OCI-M2 (cell line): ENCODE results near the gene PLSCR2.
"Not testable (repeated sequence)": the region's sequence is repeated elsewhere in the genome, so short reads cannot be mapped to it uniquely, and the experiment has no call there.

Source experiments
- DNase-seq: peaks from one replicate; lab custom pipeline; 2025; ENCODE audit not compliant: unreplicated experiment; lab: John Stamatoyannopoulos, UW

Gene PLSCR2

DNA sequence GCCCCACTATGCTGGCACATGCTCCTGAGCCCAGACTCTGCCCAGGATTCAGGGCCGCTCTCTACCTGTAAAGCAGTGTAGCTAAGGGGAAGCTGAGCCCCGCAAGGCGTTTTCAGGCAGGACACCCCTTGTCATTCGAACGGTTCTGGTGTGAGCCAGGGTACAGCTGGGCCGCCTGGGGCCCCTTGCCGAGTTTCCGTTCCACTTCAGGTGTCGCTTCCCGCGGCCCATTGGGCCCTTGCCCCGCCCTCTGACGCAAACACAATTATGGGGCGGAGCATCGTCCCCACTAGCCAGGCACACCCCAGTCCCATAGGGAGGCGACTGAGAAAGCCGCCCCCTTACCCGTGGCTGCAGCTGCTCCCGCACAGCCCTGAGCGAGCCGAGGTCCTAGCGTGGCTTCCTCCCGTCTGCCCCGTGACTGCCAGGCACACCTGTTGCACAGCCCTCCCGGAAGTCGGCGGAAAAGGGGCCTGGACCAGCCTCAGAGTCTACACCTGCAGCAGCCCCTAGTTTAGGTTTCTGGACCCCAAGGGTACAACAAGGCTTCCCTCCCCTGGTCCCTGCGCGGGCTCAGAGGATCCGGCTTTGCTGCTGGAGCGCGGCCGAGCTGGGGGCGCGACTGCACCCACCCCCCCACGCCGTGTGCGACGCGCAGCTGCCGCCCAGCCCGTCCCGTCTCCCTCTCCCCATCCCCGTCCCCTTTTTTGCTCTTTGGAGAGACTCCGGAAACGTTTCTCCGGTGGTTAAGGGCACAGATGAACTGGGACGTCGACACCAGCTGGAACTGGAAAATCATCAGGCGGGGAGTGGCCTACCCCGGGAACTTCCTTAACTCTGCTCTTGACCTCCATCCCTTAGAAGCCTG, at the start of gene PLSCR2:
PLSCR2 (minus strand) TSS at position 412 of the 868 bp plus-strand sequence. CDS start 9,657 bp downstream, outside the sequence.
- no peak for DNase-seq

- DNase-seq, result no peak
Measured at GRCh38 chr3:146517684-146518435, 48.5 kb upstream of the PLSCR2 start.

GRCh38 chr3:146513386-146514051, 44.2 kb upstream of the PLSCR2 start:
- DNase-seq, result no peak

GRCh38 chr3:146511402-146512134, 42.2 kb upstream of the PLSCR2 start:
- no peak for DNase-seq

DNA sequence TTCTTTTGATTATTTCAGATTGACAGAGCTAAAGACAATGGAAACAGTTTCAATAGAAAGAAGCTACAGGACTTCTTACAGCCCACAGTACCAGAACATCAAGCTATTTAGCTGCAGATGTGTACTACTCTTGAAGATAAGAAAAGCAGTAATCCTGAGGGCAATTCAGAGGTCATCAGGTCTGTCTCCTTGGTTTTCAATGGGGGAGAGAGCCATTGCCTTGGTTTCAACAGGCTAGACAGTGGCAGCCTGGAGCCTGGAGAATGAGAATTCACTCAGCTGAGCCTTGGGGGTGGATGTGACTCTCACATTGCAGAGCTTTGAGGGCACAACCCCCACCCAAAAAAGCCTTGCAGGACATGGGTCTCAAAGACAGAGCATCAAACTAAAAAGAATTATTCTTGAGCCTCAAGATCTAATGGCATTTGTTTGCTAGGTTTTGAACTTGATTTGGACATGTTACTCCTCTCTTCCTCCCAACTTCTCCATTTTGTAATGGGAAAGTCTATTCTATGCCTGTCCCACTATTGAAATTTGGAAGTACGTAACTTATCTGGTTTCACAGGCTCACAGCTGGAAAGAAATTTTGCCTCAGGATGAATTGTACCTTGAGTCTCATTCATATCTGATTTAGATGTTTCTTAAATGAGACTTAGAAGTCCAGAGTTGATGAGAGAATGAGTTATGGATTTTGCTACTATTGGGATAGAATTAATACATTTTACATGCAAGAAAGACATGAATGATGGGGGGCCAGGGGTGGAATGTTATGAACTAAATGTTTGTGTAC, 38.2 kb upstream of the PLSCR2 start:
- DNase-seq, result no peak

DNA sequence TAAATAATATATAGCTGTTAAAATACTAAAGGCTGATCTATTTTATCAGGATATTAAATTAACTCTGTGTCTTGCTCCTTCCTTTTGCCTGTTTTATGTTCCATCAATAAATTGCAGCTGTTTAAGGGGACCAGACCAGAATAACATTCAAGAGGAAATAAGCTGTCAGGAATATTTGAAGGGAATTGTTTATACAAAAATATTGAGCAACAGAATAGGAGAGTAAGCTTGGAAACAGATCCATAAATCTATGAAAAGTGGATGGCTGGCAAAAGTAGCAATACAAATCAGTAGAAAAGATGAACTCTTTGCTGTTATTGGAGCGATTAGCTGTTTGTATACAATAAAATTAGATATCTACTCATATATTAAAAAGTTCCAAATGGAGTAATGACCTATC, 36.2 kb upstream of the PLSCR2 start:
- DNase-seq, result no peak

DNA sequence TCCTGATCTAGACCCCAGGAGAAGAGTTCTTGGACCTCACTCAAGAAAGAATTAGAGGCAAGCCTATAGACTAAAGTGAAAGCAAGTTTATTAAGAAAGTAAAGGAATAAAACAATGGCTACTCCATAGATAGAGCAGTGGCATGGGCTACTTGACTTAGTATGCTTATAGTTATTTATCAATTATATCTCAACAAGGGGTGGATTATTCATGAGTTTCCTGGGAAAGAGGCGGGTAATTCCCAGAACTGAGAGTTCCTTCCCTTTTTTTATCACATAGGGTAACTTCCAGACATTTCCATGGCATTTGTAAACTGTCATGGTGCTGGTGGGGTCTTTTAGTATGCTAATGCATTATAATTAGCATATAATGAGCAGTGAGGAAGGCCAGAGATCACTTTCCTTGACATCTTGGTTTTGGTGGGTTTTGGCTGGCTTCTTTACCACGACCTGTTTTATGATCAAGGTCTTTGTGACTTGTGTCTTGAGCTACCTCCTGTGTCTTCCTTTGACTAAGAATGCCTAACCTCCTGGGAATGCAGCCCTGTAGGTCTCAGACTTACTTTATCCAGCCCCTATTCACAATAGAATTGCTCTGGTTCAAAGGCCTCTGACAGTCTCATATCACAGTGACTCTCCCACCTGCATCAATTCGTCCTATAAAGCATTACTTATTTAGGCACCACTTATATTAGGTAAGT, 35.3 kb upstream of the PLSCR2 start:
- DNase-seq, result no peak

DNA sequence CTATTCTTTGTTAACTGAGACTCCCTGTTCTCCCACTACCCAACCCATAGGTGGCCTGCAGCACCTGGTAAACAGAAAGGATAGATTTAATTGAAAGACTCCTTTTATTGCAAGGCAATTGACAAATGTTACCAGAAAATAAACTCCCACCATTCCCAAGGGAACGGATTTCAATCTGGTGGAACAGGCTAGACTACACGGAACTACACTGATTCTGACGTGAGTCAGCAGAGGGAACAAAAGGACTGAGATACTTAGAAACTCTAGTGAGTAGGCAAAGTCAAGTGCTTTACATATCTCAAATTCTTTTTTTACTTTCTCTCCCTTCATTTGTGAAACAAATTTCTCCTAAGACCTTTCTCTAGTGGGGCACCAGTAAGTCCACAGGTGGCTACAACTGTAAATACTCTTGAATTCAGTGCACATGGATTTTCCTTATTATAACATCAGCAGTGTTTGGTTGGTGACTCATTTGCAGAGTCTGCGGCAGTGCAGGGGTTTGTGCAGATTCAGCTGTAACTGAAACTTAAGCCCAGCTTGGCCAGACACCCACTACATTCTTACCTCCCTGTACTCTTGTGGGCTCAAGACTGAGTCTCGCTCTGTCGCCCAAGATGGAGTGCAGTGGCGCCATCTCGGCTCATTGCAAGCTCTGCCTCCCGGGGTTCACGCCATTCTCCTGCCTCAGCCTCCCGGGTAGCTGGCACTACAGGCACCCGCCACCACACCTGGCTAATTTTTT, 34.3 kb upstream of the PLSCR2 start:
- no peak for DNase-seq

- DNase-seq, result no peak
Measured at GRCh38 chr3:146502887-146503460, 33.6 kb upstream of the PLSCR2 start.

- DNase-seq, result no peak
Measured at GRCh38 chr3:146501752-146502151, 32.4 kb upstream of the PLSCR2 start.

GRCh38 chr3:146499701-146500100, 30.3 kb upstream of the PLSCR2 start:
- no peak for DNase-seq

DNA sequence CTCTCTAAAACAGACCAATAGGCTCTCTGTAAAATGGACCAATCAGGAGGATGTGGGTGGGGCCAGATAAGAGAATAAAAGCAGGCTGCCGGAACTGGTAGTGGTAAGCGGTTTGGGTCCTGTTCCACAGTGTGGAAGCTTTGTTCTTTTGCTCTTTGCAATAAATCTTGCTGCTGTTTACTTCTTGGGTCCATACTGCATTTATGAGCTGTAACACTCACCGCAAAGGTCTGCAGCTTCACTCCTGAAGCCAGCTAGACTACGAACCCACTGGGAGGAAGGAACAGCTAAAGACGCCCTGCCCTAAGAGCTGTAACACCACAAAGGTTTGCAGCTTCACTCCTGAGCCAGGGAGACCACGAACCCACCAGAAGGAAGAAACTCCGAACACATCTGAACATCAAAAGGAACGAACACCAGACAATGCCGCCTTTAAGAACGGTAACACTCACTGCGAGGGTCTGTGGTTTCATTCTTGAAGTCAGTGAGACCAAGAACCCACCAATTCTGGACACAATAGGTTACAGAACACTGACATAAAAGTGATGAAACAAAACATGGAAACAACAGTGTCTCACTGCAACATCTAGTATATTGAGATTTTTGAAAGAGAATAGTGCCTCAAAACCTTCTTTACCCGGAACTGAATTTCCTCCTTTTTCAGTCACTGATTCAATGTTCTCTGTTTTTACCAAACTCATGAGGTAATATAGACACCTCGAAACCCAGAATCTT, 28.8 kb upstream of the PLSCR2 start:
- DNase-seq, result no peak

GRCh38 chr3:146497145-146497843, 27.9 kb upstream of the PLSCR2 start:
- not testable (repeated sequence) for DNase-seq

- no peak for DNase-seq
Measured at GRCh38 chr3:146496726-146497125, 27.4 kb upstream of the PLSCR2 start.

GRCh38 chr3:146496251-146496650, 26.9 kb upstream of the PLSCR2 start:
- no peak for DNase-seq

GRCh38 chr3:146493761-146494160, 24.4 kb upstream of the PLSCR2 start:
- no peak for DNase-seq

DNA sequence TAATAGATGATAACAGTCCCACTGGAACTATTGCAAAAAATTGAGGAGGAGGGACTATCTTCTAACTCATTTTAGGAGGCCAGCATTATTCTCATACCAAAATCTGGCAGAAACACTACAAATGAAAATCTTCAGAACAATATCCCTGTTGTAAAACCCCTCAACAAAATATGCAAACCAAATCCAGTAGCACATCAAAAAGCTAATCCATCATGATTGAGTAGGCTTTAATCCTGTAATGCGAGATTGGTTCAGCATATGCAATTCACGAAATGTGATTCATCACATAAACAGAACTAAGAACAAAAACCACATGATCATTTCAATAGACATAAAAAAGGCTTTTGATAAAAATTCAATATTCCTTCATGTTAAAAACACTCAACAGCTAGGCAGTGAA, 23.9 kb upstream of the PLSCR2 start:
- no peak for DNase-seq
